GM12872 (cell line): ENCODE measurements around the gene FOXB2.

Experiments used
- CTCF ChIP-seq: IDR thresholded peaks from 3 replicates; pipeline ENCODE4 v1.5.1; 2011; ENCODE audit warnings: low read depth, mild to moderate bottlenecking, low read length, moderate library complexity; ENCODE audit not compliant: insufficient read depth

The FOXB2 gene

GRCh38 chr9:77019236-77019925 lies at the start of gene FOXB2:
Gene FOXB2 (plus strand): TSS chr9:77019655. CDS start chr9:77019655, 0 bp downstream.
- TF ChIP-seq CTCF = no peak

- no peak for TF ChIP-seq CTCF
Measured at GRCh38 chr9:76969716-76970115, 49.7 kb upstream of the FOXB2 start.

DNA sequence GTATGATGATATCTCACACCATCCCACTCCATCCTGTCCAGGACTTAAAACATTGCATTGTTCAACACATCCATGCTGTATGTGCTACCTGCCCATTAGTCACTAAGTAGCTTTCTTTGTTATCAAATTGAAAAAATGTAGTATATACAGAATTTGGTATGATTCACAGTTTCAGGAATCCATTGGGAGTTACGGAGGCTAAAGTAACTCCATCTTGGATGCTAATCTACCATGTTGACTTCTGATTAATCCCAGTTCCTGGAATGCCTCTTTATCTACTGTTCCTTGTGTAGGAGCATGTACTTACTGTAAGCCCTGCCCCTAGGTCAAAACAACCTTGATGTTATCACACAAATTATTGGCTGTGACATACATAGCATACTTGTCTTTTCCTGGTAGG lies 38.9 kb upstream of the FOXB2 start:
- no peak for TF ChIP-seq CTCF

DNA sequence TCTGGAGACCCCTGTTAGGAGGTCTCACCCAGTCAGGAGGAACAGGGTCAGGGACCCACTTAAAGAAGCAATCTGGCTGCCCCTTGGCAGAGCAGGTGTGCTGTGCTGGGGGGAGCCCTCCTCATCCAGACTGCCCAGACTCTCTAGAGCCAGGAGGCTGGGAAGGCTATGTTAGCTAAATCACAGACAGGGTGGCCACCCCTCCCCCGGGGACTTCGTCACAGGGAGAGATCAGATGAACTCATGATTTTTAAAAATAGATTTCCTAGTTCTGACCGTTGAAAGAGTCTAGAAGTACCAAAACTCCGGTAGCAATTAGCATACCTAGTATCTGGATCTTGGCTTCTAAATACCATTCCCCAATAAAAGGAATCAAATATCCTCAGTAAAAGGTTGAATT lies 35.0 kb upstream of the FOXB2 start:
- no peak for TF ChIP-seq CTCF

DNA sequence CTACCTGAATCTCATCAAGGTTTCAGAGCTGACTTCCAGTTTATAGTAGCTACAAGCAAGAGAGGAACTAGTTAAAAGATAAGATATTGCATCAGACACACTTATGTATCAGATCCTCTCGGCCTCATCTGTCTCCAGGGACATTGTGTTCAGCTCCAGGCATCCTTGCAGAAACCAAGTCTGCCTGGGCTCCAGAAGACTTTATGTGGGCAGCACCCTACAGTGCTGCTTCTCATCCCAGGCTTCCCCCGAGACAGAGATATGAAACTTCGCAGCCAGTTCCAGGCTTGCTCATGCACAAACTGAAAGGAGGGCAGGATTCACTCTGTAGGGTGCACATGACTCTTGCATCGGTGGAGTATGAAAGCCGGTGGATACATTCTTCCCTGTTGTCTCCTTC lies 33.9 kb upstream of the FOXB2 start:
- no peak for TF ChIP-seq CTCF

- TF ChIP-seq CTCF = peak; percentile 45
Measured at GRCh38 chr9:76987594-76988200, 31.8 kb upstream of the FOXB2 start.

GRCh38 chr9:76988941-76989340 lies 30.5 kb upstream of the FOXB2 start:
- TF ChIP-seq CTCF = no peak
